ENCODE results near the gene TTC39A.
A peak's percentile ranks its signal among the peaks of the same experiment; 100 is the strongest.

TTC39A gene

DNA sequence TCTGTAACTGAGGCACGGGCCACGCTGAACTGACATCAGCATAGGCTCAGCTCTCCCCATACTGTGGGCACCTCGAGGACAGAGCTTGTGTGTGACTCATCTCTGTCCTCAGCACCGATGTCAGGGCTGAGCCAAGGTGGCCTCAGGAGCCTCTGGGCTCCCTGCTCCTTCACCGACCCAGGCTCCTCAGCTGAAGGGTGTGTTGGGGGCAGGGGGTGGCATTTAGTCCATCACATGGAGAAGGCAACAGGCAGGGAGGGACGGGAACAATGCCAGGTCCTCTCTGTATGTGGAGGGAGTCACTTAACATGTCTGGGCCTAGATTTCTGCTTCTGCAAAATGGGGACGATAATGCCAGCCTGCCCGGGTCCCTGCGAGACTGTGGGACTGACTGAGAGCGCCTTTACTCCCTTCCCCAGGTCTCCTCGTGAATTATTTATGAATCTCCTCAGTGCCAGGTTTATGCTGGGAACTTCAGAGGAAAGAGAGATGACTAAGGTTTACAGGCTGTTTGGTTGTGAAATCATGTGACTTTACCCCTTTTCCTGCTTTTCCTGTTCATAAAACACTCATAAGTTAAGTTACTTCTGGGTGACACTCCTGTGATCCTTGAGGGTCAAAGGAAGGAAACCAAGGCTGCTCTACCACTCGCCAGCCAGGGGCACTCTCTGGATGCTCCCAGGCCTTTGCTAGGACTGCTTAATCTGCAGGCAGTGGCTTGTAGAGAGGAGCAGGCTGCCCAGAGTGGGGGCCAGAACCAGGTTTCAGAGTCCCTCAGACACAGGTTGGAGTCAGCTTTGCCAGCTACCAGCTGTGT, 16.2 kb downstream of the TTC39A start:
- peak in 2 of 3 donors; percentile 26 to 44 for DNase-seq

DNA sequence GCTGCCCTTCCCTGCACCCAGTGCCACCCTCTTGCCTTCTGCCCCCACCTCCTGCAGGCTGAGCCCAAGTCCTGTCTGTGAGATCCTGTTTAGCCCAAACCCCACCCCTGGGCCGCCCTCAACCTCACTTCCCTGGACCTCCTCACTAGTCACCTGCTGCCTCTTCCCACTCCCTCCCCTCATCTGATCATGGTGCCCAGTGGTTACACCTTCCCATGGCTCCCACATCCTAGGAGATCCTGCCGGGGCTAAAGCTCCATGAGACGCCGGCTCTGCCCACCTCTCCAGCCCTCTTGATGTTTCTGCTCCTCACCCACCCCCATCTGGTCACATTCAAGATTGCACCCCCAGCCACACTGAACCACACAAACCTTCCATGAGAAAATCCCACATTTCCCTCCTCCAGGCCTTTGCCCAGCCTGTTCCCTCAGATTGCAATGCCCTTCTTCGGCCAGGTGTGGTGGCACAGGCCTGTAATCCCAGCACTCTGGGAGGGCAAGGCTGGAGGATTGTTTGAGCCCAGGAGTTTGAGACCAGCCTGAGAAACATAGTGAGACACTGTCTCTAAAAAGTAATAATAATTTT, 17.0 kb downstream of the TTC39A start:
- DNase-seq: no peak

GRCh38 chr1:51312718-51313117, 17.6 kb downstream of the TTC39A start:
- no peak for DNase-seq

DNA sequence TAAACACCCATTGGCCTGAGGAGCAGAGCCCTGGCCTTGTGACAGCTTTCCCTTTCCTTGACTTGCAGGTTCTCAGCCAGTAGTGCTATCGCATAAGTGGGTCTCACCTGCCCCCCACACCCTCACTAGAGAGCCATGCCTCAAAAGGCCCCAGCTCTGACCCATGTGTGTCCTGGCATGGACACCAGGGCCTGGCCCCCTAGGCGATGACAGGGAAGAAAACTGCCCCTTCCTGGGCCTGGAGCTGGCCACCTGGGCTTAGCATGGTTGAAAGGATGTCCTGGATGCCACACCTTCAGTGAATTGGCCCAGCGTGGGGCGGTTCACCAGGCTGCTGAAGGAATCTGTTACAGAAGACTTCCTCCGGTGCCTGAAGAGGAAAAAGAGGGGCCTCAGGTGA, 18.5 kb downstream of the TTC39A start:
- no peak for DNase-seq

- DNase-seq: peak in 1 of 3 donors; percentile 30
Observed at GRCh38 chr1:51310871-51311613, 19.3 kb downstream of the TTC39A start.

DNA sequence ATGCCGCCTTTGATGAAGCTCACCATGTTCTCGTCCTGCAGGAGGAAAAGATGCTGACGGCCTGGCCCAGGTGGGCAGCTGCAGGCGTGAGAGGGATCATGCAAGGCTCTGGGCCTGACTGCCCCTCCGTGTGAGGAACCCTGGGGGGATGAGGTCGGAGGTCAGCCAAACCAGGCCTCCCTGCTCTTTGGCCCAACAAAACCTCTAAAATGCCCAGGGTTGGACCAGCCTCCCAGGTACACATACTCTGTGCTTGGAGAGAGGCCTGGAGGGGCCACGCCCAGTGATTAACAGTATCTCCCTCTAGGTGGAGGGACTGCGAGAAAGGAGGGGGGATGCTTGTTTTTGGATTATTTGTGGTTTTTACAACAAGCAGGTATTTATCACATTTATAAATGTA, 21.1 kb downstream of the TTC39A start:
- DNase-seq: no peak

DNA sequence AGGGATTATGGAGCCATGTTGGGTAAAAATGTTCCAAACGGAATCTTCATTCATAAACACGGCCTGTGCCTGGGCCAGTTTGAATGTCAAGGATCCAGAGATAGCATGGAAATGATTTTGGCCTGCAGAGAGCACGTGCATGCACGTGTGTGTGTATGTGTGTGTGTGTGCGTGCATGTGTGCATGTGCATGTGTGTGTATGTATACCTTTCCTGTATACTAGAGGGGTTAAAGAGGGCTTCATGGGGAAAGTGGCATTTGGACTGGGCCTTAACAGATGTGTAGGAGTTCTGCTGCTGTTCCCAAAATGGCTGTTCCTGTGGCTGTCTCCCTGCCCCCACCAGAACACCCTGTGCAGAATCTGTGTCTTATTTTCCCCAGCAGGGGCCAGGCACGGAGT, 21.7 kb downstream of the TTC39A start:
- DNase-seq: no peak

GRCh38 chr1:51306950-51307349, 23.4 kb downstream of the TTC39A start:
- no peak for DNase-seq

DNA sequence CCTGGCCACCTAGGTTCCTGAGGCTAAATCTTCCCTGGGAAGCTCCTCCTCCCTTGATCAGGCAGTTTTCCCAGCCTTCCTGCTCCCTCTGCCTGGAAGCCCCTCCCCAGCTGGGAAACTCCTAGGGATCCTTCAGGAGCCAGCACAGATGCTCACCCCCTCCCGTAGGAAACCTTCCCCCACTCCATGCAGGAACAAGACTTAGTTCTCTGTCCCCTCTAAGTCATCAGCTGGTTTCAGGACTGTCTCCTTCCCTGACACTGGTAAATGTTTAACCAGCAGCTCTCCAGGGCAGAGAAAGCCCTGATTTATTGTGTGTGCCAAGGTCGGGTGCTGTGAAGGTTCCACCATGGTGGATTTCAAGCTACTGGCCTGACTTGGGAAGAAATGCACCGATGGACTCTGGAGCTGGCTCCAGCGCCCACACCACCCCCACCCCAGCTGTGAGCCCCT, 25.0 kb downstream of the TTC39A start:
- no peak for DNase-seq

- no peak for DNase-seq
Observed at GRCh38 chr1:51304360-51304759, 26.0 kb downstream of the TTC39A start.

GRCh38 chr1:51303751-51304251, 26.6 kb downstream of the TTC39A start:
- peak; percentile 88 to 95 (median 93) for DNase-seq

DNA sequence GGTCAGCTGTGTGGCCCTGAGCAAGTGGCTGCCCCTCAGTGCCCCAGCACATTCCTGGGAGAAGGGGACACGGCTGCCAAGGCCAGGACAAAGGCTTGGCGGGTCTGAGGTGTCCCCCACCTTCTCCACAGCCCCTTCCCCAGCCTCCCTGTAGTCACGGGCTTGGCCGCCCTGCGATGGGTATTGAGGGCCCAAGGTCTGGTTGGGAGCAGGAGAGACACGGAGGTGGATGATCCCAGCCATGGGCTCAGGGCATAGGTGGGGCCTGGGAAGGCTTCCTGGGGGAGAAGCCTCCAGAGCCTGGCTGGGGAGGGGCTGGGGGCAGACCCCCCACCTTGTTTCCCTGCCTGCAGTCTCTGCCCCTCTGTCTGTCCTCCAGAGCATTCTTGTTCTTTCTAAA, 27.0 kb downstream of the TTC39A start:
- DNase-seq: no peak

DNA sequence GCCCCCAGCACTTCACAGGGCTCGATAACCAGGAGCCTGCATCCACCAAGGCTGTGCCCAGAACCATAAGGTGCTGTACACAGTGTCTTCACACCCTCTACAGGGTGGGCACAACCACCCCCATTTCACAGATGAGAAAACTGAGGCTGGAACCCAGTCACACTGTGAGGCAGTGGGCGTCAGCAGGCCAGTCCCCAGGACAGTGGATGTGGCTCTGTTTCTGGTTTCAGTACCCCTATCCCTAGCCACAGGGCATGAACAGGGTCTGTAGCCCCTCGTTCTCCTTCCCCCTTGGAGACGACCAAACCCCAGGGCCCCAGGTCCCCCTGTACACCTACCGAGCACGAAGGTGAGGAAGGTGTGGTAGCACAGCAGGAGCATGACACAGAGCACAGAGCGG, 27.6 kb downstream of the TTC39A start:
- DNase-seq: no peak

- no peak for DNase-seq
Observed at GRCh38 chr1:51302270-51302669, 28.1 kb downstream of the TTC39A start.

GRCh38 chr1:51301844-51302162, 28.6 kb downstream of the TTC39A start:
- DNase-seq: no peak

DNA sequence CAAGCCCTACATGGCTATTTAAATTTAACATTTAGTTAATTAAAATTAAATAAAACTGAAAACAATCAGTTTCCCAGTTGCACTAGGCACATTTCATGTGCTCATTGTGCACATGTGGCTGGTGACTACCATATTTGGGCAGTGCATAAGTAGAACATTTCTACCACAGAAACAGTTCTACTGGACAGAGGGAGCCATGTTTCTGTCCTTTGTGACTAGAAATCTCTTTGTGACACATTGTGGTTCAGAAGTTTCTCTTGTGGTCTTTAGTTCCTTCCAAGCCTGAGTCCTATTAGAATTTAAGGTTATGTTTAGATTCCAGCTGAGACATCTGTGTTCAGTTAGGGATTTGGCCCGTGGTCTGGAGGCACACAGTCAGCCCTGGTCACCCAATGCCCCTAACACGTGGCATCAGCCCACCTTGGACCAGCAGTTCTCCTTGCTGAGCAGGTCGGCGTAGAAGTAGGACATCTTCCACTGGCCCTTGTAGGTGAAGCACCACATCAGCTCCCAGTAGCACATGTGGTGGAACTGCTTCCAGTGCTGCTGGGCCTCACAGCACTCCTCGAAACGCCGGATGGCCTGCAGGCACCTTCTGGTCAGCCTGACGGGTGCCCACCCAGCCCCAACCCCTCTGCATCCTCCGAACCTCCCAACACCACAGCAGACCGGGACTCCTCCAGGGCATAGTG, 29.1 kb downstream of the TTC39A start:
- DNase-seq: peak in 1 of 3 donors; percentile 17

DNA sequence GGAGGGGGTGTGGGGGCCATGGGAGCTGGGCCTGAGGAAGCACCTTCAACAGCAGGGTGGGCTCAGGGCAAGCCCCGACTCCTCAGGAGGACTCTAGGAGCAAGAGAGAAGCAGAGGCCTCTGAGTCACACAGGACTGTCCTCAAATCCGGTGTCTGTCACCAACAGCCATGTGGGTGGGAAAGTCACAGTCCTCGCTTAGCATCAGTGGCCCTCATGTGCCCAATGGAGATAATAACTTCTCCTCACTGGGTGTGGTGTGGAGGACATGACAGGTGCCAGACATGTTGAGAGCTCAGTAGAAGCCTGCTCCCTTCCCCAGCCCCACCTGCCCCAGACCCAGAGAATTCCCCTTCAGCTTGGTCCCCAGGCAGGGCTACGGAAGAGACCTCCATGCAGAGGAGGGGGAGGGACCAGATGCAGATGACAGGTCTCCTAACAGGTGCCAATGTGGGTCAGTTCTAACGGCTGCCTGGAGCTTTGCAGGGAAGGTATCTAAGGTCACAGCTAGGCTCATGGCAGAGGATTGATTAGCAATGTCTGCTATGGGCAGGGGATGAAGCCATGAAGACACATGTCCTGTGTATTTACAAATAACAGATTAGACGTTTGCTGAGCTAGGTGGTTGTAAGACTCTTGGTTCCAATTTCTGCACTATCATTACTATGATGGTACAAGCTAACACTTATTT, 30.2 kb downstream of the TTC39A start:
- peak in 2 of 3 donors; percentile 20 to 36 for DNase-seq

DNA sequence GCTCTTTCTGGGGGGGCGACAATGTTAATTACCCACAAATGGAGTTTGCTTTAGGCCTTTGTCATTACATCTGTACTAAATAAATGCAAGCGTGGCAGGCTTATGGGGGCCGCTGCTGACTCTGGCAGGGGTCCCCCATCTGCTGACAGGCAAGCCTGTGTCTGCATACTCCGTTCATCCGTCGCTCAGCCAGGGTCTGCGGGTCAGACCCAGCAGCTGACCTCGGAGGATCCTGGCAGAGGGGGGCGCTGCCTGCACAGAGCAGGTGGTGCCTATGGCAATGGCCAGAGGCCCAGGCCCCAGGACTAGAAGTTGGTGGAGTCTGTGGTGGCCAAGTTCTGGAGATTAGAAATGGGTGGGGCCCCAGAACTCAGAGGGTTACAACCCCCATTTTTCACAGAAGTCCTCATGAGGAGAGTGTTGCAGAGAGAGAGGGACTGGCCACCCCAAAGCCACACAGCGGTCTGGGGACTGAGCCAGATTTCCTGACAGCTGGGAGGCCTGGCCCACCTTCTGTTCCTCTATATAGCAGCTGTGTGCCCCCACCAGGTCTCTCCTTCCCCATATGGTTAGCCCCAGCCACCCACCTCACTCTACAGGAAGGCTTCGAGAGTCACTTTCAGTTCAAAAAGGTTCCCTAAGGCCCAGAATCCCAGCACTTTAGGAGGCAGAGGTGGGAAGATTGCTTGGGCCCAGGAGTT, 31.0 kb downstream of the TTC39A start:
- DNase-seq: no peak

DNA sequence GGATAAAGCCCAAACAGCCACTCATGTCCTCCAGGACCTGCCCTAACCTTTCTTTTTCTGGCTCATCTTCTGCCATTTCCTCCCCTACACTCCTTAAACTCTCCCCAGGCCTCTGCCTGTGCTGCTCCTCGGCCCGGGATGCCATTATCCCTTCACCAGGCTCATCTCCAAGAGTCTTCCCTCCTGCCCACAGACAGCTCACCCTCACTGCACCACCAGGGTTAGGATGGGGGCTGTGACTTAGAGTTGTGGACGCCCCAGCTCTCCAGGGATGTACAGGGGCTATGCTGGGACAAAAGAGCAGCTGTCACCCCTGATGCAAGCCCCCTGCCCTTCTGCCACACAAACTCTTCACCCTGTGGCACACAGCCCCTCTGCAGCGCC, 32.0 kb downstream of the TTC39A start:
- no peak for DNase-seq

- DNase-seq: no peak
Observed at GRCh38 chr1:51297401-51298321, 32.7 kb downstream of the TTC39A start.
